K562 (cell line): ENCODE measurements around the gene PTPN1. TPM values are rescaled to one million over a fixed set of nuclear protein-coding genes. Genes with fewer than 3 reads are reported as not detected.
A peak's percentile ranks its signal among the peaks of the same experiment; 100 is the strongest.

Experiments used
- BHLHE40 ChIP-seq: IDR thresholded peaks from 2 replicates; pipeline ENCODE4 v1.6.1; 2011; ENCODE audit warnings: low read length, improper control_type of control experiment
- CBX1 ChIP-seq: sonication (generic); IDR thresholded peaks from 2 replicates; pipeline ENCODE4 v1.6.1; 2016; ENCODE audit warnings: antibody characterized with exemption, low read depth, mild to moderate bottlenecking
- CBX3 ChIP-seq, 2 experiments: IDR thresholded peaks; 1 replicate in 1 of 2; 2 replicates in 1 of 2; pipeline ENCODE4 v1.6.1; 2012; ENCODE audit warnings: inconsistent platforms in 2 of 2, low read length in 2 of 2, borderline replicate concordance in 1 of 2, control low read depth in 1 of 2
- CTCF ChIP-seq, 3 experiments: IDR thresholded peaks in 2 of 3; conservative IDR thresholded peaks in 1 of 3; 2 replicates each; pipeline ENCODE4 v1.5.1; 2011 to 2012; ENCODE audit warnings: low read length in 3 of 3, mild to moderate bottlenecking in 3 of 3, control low read depth in 2 of 3, improper control_type of control experiment in 1 of 3, inconsistent platforms in 1 of 3, low read depth in 1 of 3, mixed read lengths in 1 of 3, moderate library complexity in 1 of 3; ENCODE audit not compliant: insufficient read depth in 2 of 3
- CTCFL ChIP-seq: IDR thresholded peaks from 2 replicates; pipeline ENCODE4 v1.6.1; 2011; ENCODE audit warnings: borderline replicate concordance, low read depth, mild to moderate bottlenecking, moderate library complexity, low read length; ENCODE audit not compliant: insufficient read depth, poor library complexity, severe bottlenecking
- L3MBTL2 ChIP-seq: fragments of 450-650 bp; IDR thresholded peaks from 2 replicates; pipeline ENCODE4 v1.6.1; 2016; ENCODE audit warnings: mild to moderate bottlenecking, moderate library complexity
- MAX ChIP-seq: sonication (generic); formaldehyde crosslinking; IDR thresholded peaks from 2 replicates; pipeline ENCODE4 v1.9.0; 2022; ENCODE audit warnings: mild to moderate bottlenecking, missing genetic modification reagents
- PTBP1 ChIP-seq: fragments of 200-400 bp; formaldehyde crosslinking; IDR thresholded peaks from 2 replicates; pipeline ENCODE4 v1.6.1; 2017; ENCODE audit warnings: low read depth, low read length
- RBFOX2 ChIP-seq: fragments of 200-400 bp; formaldehyde crosslinking; IDR thresholded peaks from 2 replicates; pipeline ENCODE4 v1.6.1; 2017; ENCODE audit warnings: low read depth, mild to moderate bottlenecking, low read length, moderate library complexity
- XRCC5 ChIP-seq: fragments of 200-400 bp; formaldehyde crosslinking; IDR thresholded peaks from 2 replicates; pipeline ENCODE4 v1.6.1; 2017; ENCODE audit warnings: low read depth, mild to moderate bottlenecking, low read length
- ZNF76 ChIP-seq: fragments of 250-450 bp; sonication (Bioruptor Pico); IDR thresholded peaks from 2 replicates; pipeline ENCODE4 v1.4.0; 2020; ENCODE audit warnings: mild to moderate bottlenecking, moderate library complexity, borderline replicate concordance
- polyA plus RNA-seq, 8 experiments: library from polyadenylated mRNA; depleted of rRNA in 4 of 8; stranded (reverse) in 5 of 8; unstranded in 3 of 8; fragments of >200 nt; fragmentation: Nextera tagmentation in 2 of 8; fragmentation: Illumina TruSeq in 1 of 8; extraction: Ambion mirVana in 2 of 8; extraction: Trizol in 1 of 8; gene quantifications; 2 replicates each; pipeline versions ENCODE4 v1.2.1 to v1.2.3, GENCODE V29; 2011 to 2014; ENCODE audit warnings: inconsistent platforms in 1 of 8, missing spikeins in 1 of 8
- total RNA-seq, 7 experiments: library from RNA; depleted of rRNA in 6 of 7; stranded (reverse); fragments of >200 nt in 6 of 7; fragmentation: Illumina TruSeq in 2 of 7; extraction: Trizol in 2 of 7; gene quantifications; 2 replicates each; pipeline versions ENCODE4 v1.2.1 to v1.2.3, GENCODE V29; 2011 to 2021; ENCODE audit warnings: low replicate concordance in 1 of 7
- TF ChIP-seq, protein P1 (sequence below): fragments of 450-650 bp; IDR thresholded peaks from 2 replicates; pipeline ENCODE4 v1.7.0; 2016; ENCODE audit warnings: borderline replicate concordance
- TF ChIP-seq, protein P2 (sequence below): sonication (generic); formaldehyde crosslinking; IDR thresholded peaks from 2 replicates; pipeline ENCODE4 v1.8.1; 2022; ENCODE audit warnings: missing genetic modification reagents
- TF ChIP-seq, protein P3 (sequence below): sonication (generic); formaldehyde crosslinking; IDR thresholded peaks from 2 replicates; pipeline ENCODE4 v1.8.1; 2023; ENCODE audit warnings: mild to moderate bottlenecking, missing genetic modification reagents

PTPN1 gene
- total and polyA plus RNA-seq, 9 of the 15 experiments (the other 6 are each of a cell fraction or from before 2014, with no cell fraction given) = 11.0 to 85.3 (median 54.0) TPM

DNA sequence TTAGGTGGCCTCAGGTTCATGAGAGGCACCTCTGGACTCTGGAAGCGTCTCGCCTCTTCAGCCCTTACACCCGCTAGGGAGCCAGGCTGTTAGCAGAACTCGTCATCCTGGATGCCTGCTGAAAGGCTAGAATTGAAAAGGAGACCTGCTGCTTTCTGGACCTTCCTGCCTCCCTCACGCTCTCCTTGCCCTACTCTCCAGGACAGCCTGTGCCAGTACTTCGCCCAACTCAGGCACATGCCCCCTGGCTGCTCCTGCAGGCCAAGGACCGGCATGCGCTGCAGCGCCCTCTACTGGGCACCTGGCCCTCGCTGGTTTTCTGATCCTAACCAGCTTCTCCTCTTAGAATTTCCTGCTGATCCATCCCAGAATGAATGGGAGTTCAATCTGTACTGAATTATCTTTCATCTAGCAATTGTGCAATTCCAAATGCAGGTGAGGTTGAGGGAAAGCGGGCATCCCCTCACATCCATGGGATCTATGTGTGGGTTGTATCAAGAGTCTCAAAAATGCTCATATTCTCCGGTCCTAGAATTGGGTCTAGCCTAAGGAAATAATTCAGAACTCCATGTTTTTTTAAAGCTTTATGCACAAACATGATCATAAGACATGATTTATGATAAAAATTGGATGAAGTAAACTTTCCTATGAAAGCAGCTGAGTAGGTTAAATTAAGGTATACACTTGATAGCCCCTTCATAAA, 78.0 kb downstream of the PTPN1 start (continued):
- TF ChIP-seq, protein P1, sequence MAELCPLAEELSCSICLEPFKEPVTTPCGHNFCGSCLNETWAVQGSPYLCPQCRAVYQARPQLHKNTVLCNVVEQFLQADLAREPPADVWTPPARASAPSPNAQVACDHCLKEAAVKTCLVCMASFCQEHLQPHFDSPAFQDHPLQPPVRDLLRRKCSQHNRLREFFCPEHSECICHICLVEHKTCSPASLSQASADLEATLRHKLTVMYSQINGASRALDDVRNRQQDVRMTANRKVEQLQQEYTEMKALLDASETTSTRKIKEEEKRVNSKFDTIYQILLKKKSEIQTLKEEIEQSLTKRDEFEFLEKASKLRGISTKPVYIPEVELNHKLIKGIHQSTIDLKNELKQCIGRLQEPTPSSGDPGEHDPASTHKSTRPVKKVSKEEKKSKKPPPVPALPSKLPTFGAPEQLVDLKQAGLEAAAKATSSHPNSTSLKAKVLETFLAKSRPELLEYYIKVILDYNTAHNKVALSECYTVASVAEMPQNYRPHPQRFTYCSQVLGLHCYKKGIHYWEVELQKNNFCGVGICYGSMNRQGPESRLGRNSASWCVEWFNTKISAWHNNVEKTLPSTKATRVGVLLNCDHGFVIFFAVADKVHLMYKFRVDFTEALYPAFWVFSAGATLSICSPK = peak; percentile 10; the same call in 1 of the 2 replicates
- TF ChIP-seq CTCF (IDR thresholded peaks at IDR 0.05 in 2 of 3, conservative IDR thresholded peaks at IDR 0.05 in 1 of 3; ENCODE audit: insufficient read depth in 2 of 3, low read depth in 1 of 3, low read length in 3 of 3) (peak; percentile 96 to 99 (median 98)), CTCFL (peak; percentile 95), PTBP1 (no peak), CBX1 (no peak), CBX3 (IDR thresholded peaks at IDR 0.05; ENCODE audit: borderline replicate concordance in 1 of 2, low read length in 2 of 2) (0 out of 3 replicates have a peak, but pooled peaks of 1 of the 2 experiments have one; percentile 29), XRCC5 (peak; percentile 85), MAX (CRISPR knock-in tag) (peak; percentile 37; the same call in 1 of the 2 replicates), L3MBTL2 (peak; percentile 79), ZNF76 (no peak), RBFOX2 (no peak), BHLHE40 (peak; percentile 53)
- TF ChIP-seq, protein P2, sequence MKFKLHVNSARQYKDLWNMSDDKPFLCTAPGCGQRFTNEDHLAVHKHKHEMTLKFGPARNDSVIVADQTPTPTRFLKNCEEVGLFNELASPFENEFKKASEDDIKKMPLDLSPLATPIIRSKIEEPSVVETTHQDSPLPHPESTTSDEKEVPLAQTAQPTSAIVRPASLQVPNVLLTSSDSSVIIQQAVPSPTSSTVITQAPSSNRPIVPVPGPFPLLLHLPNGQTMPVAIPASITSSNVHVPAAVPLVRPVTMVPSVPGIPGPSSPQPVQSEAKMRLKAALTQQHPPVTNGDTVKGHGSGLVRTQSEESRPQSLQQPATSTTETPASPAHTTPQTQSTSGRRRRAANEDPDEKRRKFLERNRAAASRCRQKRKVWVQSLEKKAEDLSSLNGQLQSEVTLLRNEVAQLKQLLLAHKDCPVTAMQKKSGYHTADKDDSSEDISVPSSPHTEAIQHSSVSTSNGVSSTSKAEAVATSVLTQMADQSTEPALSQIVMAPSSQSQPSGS = no peak
- TF ChIP-seq, protein P3, sequence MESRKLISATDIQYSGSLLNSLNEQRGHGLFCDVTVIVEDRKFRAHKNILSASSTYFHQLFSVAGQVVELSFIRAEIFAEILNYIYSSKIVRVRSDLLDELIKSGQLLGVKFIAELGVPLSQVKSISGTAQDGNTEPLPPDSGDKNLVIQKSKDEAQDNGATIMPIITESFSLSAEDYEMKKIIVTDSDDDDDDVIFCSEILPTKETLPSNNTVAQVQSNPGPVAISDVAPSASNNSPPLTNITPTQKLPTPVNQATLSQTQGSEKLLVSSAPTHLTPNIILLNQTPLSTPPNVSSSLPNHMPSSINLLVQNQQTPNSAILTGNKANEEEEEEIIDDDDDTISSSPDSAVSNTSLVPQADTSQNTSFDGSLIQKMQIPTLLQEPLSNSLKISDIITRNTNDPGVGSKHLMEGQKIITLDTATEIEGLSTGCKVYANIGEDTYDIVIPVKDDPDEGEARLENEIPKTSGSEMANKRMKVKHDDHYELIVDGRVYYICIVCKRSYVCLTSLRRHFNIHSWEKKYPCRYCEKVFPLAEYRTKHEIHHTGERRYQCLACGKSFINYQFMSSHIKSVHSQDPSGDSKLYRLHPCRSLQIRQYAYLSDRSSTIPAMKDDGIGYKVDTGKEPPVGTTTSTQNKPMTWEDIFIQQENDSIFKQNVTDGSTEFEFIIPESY (CRISPR knock-in tag) = peak; percentile 71
